ENCODE data around the gene SNPH. TPM values are rescaled to one million over a fixed set of nuclear protein-coding genes. Genes with fewer than 3 reads are reported as not detected.

SNPH gene
- total and polyA plus RNA-seq, 2 of the 8 experiments (the other 6 are each of a cell fraction or from before 2014, with no cell fraction given) = 0.98 to 4.9 TPM

DNA sequence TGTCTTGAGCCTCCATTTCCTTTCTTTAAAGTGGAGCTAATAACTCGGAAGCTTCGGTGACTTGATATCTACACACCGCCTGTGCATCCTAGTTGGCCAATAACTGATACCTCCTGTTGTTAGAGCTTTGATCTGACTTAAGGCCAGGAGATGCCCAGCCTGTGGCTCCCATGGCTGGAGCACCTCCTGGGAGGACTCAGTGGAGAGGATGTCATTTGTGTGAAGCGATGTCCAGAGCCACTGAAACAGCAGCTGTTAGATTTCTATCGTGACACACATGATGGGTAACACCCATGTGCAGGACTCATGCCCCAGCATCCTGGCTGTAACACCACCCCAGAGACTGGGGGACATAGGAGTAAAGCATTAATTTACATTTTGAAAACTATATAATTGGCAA lies 32.1 kb downstream of the SNPH start (continued):
- TF ChIP-seq, protein P1, sequence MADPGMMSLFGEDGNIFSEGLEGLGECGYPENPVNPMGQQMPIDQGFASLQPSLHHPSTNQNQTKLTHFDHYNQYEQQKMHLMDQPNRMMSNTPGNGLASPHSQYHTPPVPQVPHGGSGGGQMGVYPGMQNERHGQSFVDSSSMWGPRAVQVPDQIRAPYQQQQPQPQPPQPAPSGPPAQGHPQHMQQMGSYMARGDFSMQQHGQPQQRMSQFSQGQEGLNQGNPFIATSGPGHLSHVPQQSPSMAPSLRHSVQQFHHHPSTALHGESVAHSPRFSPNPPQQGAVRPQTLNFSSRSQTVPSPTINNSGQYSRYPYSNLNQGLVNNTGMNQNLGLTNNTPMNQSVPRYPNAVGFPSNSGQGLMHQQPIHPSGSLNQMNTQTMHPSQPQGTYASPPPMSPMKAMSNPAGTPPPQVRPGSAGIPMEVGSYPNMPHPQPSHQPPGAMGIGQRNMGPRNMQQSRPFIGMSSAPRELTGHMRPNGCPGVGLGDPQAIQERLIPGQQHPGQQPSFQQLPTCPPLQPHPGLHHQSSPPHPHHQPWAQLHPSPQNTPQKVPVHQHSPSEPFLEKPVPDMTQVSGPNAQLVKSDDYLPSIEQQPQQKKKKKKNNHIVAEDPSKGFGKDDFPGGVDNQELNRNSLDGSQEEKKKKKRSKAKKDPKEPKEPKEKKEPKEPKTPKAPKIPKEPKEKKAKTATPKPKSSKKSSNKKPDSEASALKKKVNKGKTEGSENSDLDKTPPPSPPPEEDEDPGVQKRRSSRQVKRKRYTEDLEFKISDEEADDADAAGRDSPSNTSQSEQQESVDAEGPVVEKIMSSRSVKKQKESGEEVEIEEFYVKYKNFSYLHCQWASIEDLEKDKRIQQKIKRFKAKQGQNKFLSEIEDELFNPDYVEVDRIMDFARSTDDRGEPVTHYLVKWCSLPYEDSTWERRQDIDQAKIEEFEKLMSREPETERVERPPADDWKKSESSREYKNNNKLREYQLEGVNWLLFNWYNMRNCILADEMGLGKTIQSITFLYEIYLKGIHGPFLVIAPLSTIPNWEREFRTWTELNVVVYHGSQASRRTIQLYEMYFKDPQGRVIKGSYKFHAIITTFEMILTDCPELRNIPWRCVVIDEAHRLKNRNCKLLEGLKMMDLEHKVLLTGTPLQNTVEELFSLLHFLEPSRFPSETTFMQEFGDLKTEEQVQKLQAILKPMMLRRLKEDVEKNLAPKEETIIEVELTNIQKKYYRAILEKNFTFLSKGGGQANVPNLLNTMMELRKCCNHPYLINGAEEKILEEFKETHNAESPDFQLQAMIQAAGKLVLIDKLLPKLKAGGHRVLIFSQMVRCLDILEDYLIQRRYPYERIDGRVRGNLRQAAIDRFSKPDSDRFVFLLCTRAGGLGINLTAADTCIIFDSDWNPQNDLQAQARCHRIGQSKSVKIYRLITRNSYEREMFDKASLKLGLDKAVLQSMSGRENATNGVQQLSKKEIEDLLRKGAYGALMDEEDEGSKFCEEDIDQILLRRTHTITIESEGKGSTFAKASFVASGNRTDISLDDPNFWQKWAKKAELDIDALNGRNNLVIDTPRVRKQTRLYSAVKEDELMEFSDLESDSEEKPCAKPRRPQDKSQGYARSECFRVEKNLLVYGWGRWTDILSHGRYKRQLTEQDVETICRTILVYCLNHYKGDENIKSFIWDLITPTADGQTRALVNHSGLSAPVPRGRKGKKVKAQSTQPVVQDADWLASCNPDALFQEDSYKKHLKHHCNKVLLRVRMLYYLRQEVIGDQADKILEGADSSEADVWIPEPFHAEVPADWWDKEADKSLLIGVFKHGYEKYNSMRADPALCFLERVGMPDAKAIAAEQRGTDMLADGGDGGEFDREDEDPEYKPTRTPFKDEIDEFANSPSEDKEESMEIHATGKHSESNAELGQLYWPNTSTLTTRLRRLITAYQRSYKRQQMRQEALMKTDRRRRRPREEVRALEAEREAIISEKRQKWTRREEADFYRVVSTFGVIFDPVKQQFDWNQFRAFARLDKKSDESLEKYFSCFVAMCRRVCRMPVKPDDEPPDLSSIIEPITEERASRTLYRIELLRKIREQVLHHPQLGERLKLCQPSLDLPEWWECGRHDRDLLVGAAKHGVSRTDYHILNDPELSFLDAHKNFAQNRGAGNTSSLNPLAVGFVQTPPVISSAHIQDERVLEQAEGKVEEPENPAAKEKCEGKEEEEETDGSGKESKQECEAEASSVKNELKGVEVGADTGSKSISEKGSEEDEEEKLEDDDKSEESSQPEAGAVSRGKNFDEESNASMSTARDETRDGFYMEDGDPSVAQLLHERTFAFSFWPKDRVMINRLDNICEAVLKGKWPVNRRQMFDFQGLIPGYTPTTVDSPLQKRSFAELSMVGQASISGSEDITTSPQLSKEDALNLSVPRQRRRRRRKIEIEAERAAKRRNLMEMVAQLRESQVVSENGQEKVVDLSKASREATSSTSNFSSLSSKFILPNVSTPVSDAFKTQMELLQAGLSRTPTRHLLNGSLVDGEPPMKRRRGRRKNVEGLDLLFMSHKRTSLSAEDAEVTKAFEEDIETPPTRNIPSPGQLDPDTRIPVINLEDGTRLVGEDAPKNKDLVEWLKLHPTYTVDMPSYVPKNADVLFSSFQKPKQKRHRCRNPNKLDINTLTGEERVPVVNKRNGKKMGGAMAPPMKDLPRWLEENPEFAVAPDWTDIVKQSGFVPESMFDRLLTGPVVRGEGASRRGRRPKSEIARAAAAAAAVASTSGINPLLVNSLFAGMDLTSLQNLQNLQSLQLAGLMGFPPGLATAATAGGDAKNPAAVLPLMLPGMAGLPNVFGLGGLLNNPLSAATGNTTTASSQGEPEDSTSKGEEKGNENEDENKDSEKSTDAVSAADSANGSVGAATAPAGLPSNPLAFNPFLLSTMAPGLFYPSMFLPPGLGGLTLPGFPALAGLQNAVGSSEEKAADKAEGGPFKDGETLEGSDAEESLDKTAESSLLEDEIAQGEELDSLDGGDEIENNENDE (IDR thresholded peaks at IDR 0.05; ENCODE audit: insufficient replicate concordance, low read length) = no peak
- TF ChIP-seq CREB1 (IDR thresholded peaks at IDR 0.05) = no peak
- no peak for TF ChIP-seq SP1 (IDR thresholded peaks at IDR 0.05; ENCODE audit: low read depth, low read length)
- TF ChIP-seq USF2 (IDR thresholded peaks at IDR 0.05; ENCODE audit: low read length) = no peak
- TF ChIP-seq ASH2L (IDR thresholded peaks at IDR 0.05; ENCODE audit: low read length) = no peak
- no peak for TF ChIP-seq CHD2 (IDR thresholded peaks at IDR 0.05; ENCODE audit: low read length)
- no peak for TF ChIP-seq POU5F1 (IDR thresholded peaks at IDR 0.05; ENCODE audit: low read depth, low read length)
- TF ChIP-seq POLR2A (IDR thresholded peaks at IDR 0.05; ENCODE audit: control extremely low read depth in 1 of 2, low read depth in 2 of 2, low read length in 2 of 2) = no peak
- no peak for TF ChIP-seq CTBP2 (IDR thresholded peaks at IDR 0.05; ENCODE audit: borderline replicate concordance, insufficient read depth, insufficient read length, low read length)
- TF ChIP-seq PHF8 (conservative IDR thresholded peaks at IDR 0.05; ENCODE audit: low read depth, low read length) = no peak
- no peak for TF ChIP-seq SAP30 (IDR thresholded peaks at IDR 0.05; ENCODE audit: insufficient read depth, insufficient replicate concordance, low read length)

Data from H1 (cell line).